Measurements from ENCODE around the gene WNT7B. TPM values are rescaled to one million over a fixed set of nuclear protein-coding genes. Genes with fewer than 3 reads are reported as not detected.

The WNT7B gene
- polyA plus RNA-seq, 1 of the 3 experiments (the other 2 are of a cell fraction), result 0.13 TPM

- Histone ChIP-seq H3K9me2 (no peaks in the 10 kb centered on the region), H3K9me3 (no peaks in the 10 kb centered on the region), H3K9ac (no peak overlapping the region), H3K4me1 (ENCODE audit: control insufficient read depth in 1 of 2, insufficient read depth in 2 of 2, low read depth in 1 of 2, low read length in 1 of 2) (peaks cover 4 to 5% of the 10 kb centered on the region in 2 experiments; a peak in 2 of 4 replicates), H2AFZ (ENCODE audit: low read depth) (no peak overlapping the region), H3K79me2 (ENCODE audit: insufficient read depth) (no peaks in the 10 kb centered on the region), H4K20me1 (ENCODE audit: insufficient read depth) (0 out of 2 replicates have a peak, but pooled peaks cover 8% of the 10 kb centered on the region), H3K27ac (ENCODE audit: low read depth in 2 of 2, low read length in 1 of 2) (no peak overlapping the region), H3K4me2 (no peak overlapping the region), H3K4me3 (ENCODE audit: low read depth in 2 of 2, low read length in 1 of 2) (no peak overlapping the region), H3F3A (replicated peaks; ENCODE audit: insufficient read depth) (no peaks in the 10 kb centered on the region), H3K36me3 (replicated peaks in 1 of 2; ENCODE audit: control insufficient read depth in 1 of 2, insufficient read depth in 2 of 2, low read length in 1 of 2) (no peaks in the 10 kb centered on the region), H3K27me3 (ENCODE audit: insufficient read depth) (peaks cover 57% of the 10 kb centered on the region)
- peak; percentile 34 for DNase-seq
- CTCF ChIA-PET, result interaction anchor here (1.1 to 6.3 kb wide), 8 partner anchors 9 to 395 kb away, joined by 3 to 36 read pairs (median 6); no protein-coding TSS in a partner anchor
- TF ChIP-seq RCOR1 (IDR thresholded peaks at IDR 0.05; ENCODE audit: low read length) (no peak), EZH2phosphoT487 (IDR thresholded peaks at IDR 0.05; ENCODE audit: borderline replicate concordance, low read depth) (no peak), MXI1 (IDR thresholded peaks at IDR 0.05; ENCODE audit: low read depth, low read length) (no peak)
- POLR2A ChIA-PET, result no interaction called here
- 50% methylated on average over 7 of the region's 10 CpGs for WGBS (ENCODE audit: low lambda C conversion rate)
Measured at GRCh38 chr22:45972889-45973253, 4.1 kb downstream of the WNT7B start.

GRCh38 chr22:45972091-45972888, 4.7 kb downstream of the WNT7B start:
- no peaks in the 10 kb centered on the region for H3K79me2 ChIP-seq (ENCODE audit: insufficient read depth)
- no peak overlapping the region for H2AFZ ChIP-seq (ENCODE audit: low read depth)
- H4K20me1 ChIP-seq (ENCODE audit: insufficient read depth), result 0 out of 2 replicates have a peak, but pooled peaks cover 3% of the 10 kb centered on the region
- H3K27ac ChIP-seq (ENCODE audit: low read depth in 2 of 2, low read length in 1 of 2), result no peak overlapping the region
- no peaks in the 10 kb centered on the region for H3K9me2 ChIP-seq
- H3K4me2 ChIP-seq, result peak overlapping the region; percentile 89; the same call in 1 of the 2 replicates
- H3K27me3 ChIP-seq (ENCODE audit: insufficient read depth), result peaks cover 52% of the 10 kb centered on the region
- ChIA-PET CTCF (interaction anchor here (0.8 to 6.3 kb wide), 11 partner anchors 9 to 397 kb away, joined by 3 to 36 read pairs (median 4); no protein-coding TSS in a partner anchor), POLR2A (no interaction called here)
- H3K36me3 ChIP-seq (replicated peaks in 1 of 2; ENCODE audit: control insufficient read depth in 1 of 2, insufficient read depth in 2 of 2, low read length in 1 of 2), result no peaks in the 10 kb centered on the region
- no peaks in the 10 kb centered on the region for H3F3A ChIP-seq (replicated peaks; ENCODE audit: insufficient read depth)
- no peak for TF ChIP-seq ZBTB33 (IDR thresholded peaks at IDR 0.05; ENCODE audit: borderline replicate concordance, low read depth)
- no peak for TF ChIP-seq RCOR1 (IDR thresholded peaks at IDR 0.05; ENCODE audit: low read length)
- no peak for TF ChIP-seq NRF1 (IDR thresholded peaks at IDR 0.05; ENCODE audit: low read depth, low read length)
- no peak for TF ChIP-seq TEAD4 (IDR thresholded peaks at IDR 0.05; ENCODE audit: borderline replicate concordance, insufficient read depth)
- no peak for TF ChIP-seq TCF12 (IDR thresholded peaks at IDR 0.05)
- no peak for TF ChIP-seq FOXM1 (IDR thresholded peaks at IDR 0.05; ENCODE audit: low read depth)
- TF ChIP-seq, protein P1, sequence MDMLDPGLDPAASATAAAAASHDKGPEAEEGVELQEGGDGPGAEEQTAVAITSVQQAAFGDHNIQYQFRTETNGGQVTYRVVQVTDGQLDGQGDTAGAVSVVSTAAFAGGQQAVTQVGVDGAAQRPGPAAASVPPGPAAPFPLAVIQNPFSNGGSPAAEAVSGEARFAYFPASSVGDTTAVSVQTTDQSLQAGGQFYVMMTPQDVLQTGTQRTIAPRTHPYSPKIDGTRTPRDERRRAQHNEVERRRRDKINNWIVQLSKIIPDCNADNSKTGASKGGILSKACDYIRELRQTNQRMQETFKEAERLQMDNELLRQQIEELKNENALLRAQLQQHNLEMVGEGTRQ (IDR thresholded peaks at IDR 0.05; ENCODE audit: borderline replicate concordance, low read depth, low read length), result no peak
- 18% methylated on average over 23 of the region's 83 CpGs for WGBS (ENCODE audit: low lambda C conversion rate)
- H3K9me3 ChIP-seq, result no peaks in the 10 kb centered on the region
- DNase-seq, result peak; percentile 67
- no peak overlapping the region for H3K9ac ChIP-seq
- peaks cover 4 to 5% of the 10 kb centered on the region in 2 experiments; a peak in 2 of 4 replicates for H3K4me1 ChIP-seq (ENCODE audit: control insufficient read depth in 1 of 2, insufficient read depth in 2 of 2, low read depth in 1 of 2, low read length in 1 of 2)
- H3K4me3 ChIP-seq (ENCODE audit: low read depth in 2 of 2, low read length in 1 of 2), result peak overlapping the region in 1 of 2 experiments; percentile 6; a peak in 1 of 4 replicates
